ENCODE results near the gene DTX3. TPM values are rescaled to one million over a fixed set of nuclear protein-coding genes. Genes with fewer than 3 reads are reported as not detected.

DTX3 gene
- total RNA-seq, 3 donors from 2014 or later, result 3.0 to 35.1 (median 25.9) TPM

DNA sequence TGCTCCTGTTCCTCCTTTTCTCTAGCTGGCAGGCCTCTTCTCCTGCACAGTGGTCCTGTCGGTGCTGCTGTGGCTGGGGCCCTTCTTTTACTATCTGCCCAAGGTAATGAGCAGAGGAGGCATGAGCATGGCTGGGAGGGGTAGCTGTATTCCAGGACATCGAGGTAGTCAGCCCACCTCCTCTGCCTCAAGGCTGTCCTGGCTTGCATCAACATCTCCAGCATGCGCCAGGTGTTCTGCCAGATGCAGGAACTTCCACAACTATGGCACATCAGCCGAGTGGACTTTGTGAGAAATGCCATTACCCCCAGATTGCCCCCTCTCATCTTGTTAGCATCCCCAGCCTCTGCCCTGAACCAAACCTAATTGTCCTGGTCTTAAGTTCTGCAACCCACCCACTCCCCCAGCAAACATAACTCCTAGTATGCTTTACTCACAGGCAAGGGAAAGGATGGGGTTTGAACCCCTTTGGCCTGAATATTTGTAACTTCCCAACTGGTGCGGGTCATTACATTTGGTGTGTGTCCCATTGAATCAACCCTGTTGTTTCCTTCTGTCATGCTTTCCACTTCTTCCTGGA, 19.3 kb downstream of the DTX3 start:
- Histone ChIP-seq H3K9me3 (no peaks in the 10 kb centered on the region), H3K27me3 (peaks cover 0 to 31% of the 10 kb centered on the region in 2 donors), H3K4me1 (peaks cover 0 to 11% of the 10 kb centered on the region in 2 donors), H3K4me3 (no peak overlapping the region), H3K36me3 (no peaks in the 10 kb centered on the region), H3K27ac (no peak overlapping the region)
- intact Hi-C loops (cut with DNase I; ENCODE audit: low total_unique reads), result no loop called here
- DNase-seq (ENCODE audit: low spot score in 2 of 2), result no peak
- TF ChIP-seq POLR2AphosphoS5 (IDR thresholded peaks at IDR 0.05) (no peak), POLR2A (IDR thresholded peaks at IDR 0.05) (no peak), CTCF (IDR thresholded peaks at IDR 0.05) (no peak)

DNA sequence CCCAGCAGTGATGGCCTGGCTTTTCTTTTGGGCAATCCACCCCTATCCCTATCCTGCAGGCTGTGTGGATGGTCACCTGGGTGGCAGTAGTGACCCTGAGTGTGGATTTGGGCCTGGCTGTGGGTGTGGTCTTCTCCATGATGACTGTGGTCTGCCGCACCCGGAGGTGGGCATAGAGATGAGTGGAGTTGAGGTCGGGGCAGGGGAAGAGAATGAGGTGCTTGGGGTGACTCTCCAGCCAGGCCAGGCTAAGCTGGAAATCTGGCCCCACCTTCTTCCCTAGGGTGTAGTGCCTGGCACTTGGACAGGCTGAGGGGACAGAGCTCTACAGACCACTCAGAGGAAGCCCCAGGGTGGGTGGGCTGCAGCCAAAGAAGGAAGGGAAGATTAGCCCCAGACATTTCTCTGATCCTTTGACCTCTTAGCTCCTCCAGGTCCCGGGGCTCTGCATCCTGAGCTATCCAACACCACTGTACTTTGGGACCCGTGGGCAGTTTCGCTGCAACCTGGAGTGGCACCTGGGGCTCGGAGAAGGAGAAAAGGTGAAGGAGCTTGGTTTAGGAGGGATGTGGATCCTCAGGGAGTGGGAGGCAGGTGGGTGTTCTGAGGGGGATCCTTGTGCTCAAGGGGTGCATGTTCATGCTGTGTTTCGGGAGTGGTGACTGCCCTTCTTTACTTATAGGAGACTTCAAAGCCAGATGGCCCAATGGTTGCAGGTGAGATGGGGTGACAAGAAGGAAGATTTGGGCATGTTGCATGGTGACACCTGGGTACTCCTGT, 20.0 kb downstream of the DTX3 start:
- Histone ChIP-seq H3K27ac (no peak overlapping the region), H3K4me1 (peaks cover 0 to 11% of the 10 kb centered on the region in 2 donors), H3K9me3 (no peaks in the 10 kb centered on the region), H3K36me3 (no peaks in the 10 kb centered on the region), H3K4me3 (no peak overlapping the region), H3K27me3 (peaks cover 0 to 31% of the 10 kb centered on the region in 2 donors)
- intact Hi-C loops (cut with DNase I; ENCODE audit: low total_unique reads), result no loop called here
- TF ChIP-seq CTCF (IDR thresholded peaks at IDR 0.05) (no peak), POLR2A (IDR thresholded peaks at IDR 0.05) (no peak), POLR2AphosphoS5 (IDR thresholded peaks at IDR 0.05) (no peak)
- DNase-seq (ENCODE audit: low spot score in 2 of 2), result no peak

- no peak overlapping the region for H3K4me3 ChIP-seq
- no peak for DNase-seq (ENCODE audit: low spot score in 2 of 2)
- H3K27ac ChIP-seq, result no peak overlapping the region
- H3K36me3 ChIP-seq, result no peaks in the 10 kb centered on the region
- H3K4me1 ChIP-seq, result peaks cover 0 to 11% of the 10 kb centered on the region in 2 donors
- peaks cover 0 to 24% of the 10 kb centered on the region in 2 donors for H3K27me3 ChIP-seq
- H3K9me3 ChIP-seq, result no peaks in the 10 kb centered on the region
- intact Hi-C loops (cut with DNase I; ENCODE audit: low total_unique reads), result no loop called here
- no peak for TF ChIP-seq POLR2A (IDR thresholded peaks at IDR 0.05)
- TF ChIP-seq CTCF (IDR thresholded peaks at IDR 0.05), result no peak
Measured at GRCh38 chr12:57625261-57626032, 20.8 kb downstream of the DTX3 start.

DNA sequence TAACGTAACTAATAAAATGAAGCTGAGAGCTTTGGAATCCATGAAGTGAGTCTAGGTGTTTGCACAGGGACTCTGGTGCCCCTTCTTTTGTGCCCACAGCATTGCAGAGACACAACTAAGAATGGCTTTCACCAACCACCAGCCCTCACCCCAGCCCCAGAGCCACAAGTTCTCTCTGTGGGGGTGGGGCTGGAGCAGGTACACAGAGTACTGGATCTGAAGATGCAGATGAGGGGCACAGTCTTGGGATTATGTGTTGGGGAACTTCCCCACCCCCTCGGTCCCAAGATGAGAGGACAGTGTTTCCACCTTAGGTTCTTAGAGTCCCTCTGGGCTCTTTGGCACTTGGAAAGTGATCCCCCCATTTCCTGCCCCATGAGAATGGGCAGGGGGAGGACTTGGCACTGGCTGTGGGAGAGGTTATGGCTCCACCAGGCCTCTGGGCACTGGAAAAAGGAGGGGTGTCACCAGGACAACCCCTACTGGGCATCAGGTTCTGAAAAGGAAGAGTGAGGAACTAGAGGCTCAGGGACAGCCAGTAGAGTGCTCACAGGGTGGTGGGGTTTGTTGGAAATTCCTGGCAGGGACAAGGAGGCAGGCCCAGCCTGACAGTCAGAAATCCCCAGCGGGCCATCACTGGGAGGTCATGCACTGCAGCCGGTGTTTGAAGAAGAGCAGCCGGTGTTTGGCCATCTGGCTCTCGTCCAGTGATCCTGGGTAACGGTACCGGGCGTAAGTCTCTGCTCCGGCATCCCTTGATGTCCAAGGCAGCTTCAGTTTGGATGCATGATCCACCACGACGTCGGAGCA, 21.7 kb downstream of the DTX3 start:
- no peak for TF ChIP-seq POLR2AphosphoS5 (IDR thresholded peaks at IDR 0.05)
- no peak for TF ChIP-seq CTCF (IDR thresholded peaks at IDR 0.05)
- TF ChIP-seq POLR2A (IDR thresholded peaks at IDR 0.05), result no peak
- Histone ChIP-seq H3K4me3 (no peak overlapping the region), H3K27me3 (peaks cover 0 to 20% of the 10 kb centered on the region in 2 donors), H3K9me3 (no peaks in the 10 kb centered on the region), H3K4me1 (peaks cover 0 to 4% of the 10 kb centered on the region in 2 donors), H3K27ac (no peak overlapping the region), H3K36me3 (no peaks in the 10 kb centered on the region)
- DNase-seq (ENCODE audit: low spot score in 2 of 2), result no peak
- intact Hi-C loops (cut with DNase I; ENCODE audit: low total_unique reads), result no loop called here

All from breast epithelium (tissue), 4 donors.